ENCODE data around the gene CCDC141. TPM values are rescaled to one million over a fixed set of nuclear protein-coding genes. Genes with fewer than 3 reads are reported as not detected.

CCDC141 gene
- total RNA-seq, 1 donor from 2014 or later, result 4.0 TPM

GRCh38 chr2:178881075-178881474 is 168.9 kb downstream of the CCDC141 start:
- Mint-ChIP-seq H3K27ac (no peak overlapping the region), H3K4me3 (no peak overlapping the region), H3K9me3 (no peaks in the 10 kb centered on the region), H3K36me3 (no peaks in the 10 kb centered on the region), H3K27me3 (no peaks in the 10 kb centered on the region), H3K4me1 (ENCODE audit: unreplicated experiment) (no peaks in the 10 kb centered on the region)
- DNase-seq (ENCODE audit: extremely low spot score, unreplicated experiment), result no peak
- TF ChIP-seq CTCF (conservative IDR thresholded peaks at IDR 0.05), result no peak

GRCh38 chr2:178880257-178880656 is 169.7 kb downstream of the CCDC141 start:
- TF ChIP-seq CTCF (conservative IDR thresholded peaks at IDR 0.05), result no peak
- Mint-ChIP-seq H3K27me3 (no peaks in the 10 kb centered on the region), H3K4me1 (ENCODE audit: unreplicated experiment) (no peaks in the 10 kb centered on the region), H3K4me3 (no peak overlapping the region), H3K27ac (no peak overlapping the region), H3K9me3 (no peaks in the 10 kb centered on the region), H3K36me3 (no peaks in the 10 kb centered on the region)
- DNase-seq (ENCODE audit: extremely low spot score, unreplicated experiment), result no peak

GRCh38 chr2:178877874-178878273 is 172.1 kb downstream of the CCDC141 start:
- H3K27me3 Mint-ChIP-seq, result no peaks in the 10 kb centered on the region
- no peaks in the 10 kb centered on the region for H3K36me3 Mint-ChIP-seq
- no peak overlapping the region for H3K4me3 Mint-ChIP-seq
- H3K9me3 Mint-ChIP-seq, result no peaks in the 10 kb centered on the region
- DNase-seq (ENCODE audit: extremely low spot score, unreplicated experiment), result no peak
- no peak overlapping the region for H3K27ac Mint-ChIP-seq
- peaks cover 4% of the 10 kb centered on the region for H3K4me1 Mint-ChIP-seq (ENCODE audit: unreplicated experiment)
- no peak for TF ChIP-seq CTCF (conservative IDR thresholded peaks at IDR 0.05)

- Mint-ChIP-seq H3K4me3 (peak overlapping the region; percentile 71), H3K9me3 (no peaks in the 10 kb centered on the region), H3K27me3 (no peaks in the 10 kb centered on the region), H3K36me3 (no peaks in the 10 kb centered on the region), H3K27ac (peak overlapping the region; percentile 84), H3K4me1 (ENCODE audit: unreplicated experiment) (peaks cover 4% of the 10 kb centered on the region)
- TF ChIP-seq CTCF (conservative IDR thresholded peaks at IDR 0.05), result no peak
- no peak for DNase-seq (ENCODE audit: extremely low spot score, unreplicated experiment)
Observed at GRCh38 chr2:178874529-178875240, 175.3 kb downstream of the CCDC141 start.

- H3K27ac Mint-ChIP-seq, result no peak overlapping the region
- DNase-seq (ENCODE audit: extremely low spot score, unreplicated experiment), result no peak
- no peaks in the 10 kb centered on the region for H3K36me3 Mint-ChIP-seq
- no peak overlapping the region for H3K4me3 Mint-ChIP-seq
- H3K4me1 Mint-ChIP-seq (ENCODE audit: unreplicated experiment), result peaks cover 4% of the 10 kb centered on the region
- H3K9me3 Mint-ChIP-seq, result no peaks in the 10 kb centered on the region
- H3K27me3 Mint-ChIP-seq, result no peaks in the 10 kb centered on the region
- TF ChIP-seq CTCF (conservative IDR thresholded peaks at IDR 0.05), result no peak
Observed at GRCh38 chr2:178873912-178874311, 176.0 kb downstream of the CCDC141 start.

Data from type B pancreatic cell (in vitro differentiated cells).